HCT116 (cell line): ENCODE results near the gene VSTM2L. TPM values are rescaled to one million over a fixed set of nuclear protein-coding genes. Genes with fewer than 3 reads are reported as not detected.

ENCODE experiments used
- ATAC-seq: fragments of 200-7000 bp; cut with Tn5 transposase; 2 replicates; pipeline ENCODE4 v1.9.1; 2020; ENCODE audit warnings: mild to moderate bottlenecking, moderate library complexity
- BruUV-seq: library from RNA; stranded (reverse); fragments of 400-500 nt; replicated peaks from 2 replicates; lab custom pipeline; 2021; lab: Mats Ljungman, UMichigan
- CTCF ChIA-PET: fragments of 300-600 bp; sonication (Branson Sonifier 250); formaldehyde crosslinking; loops from one replicate; lab custom pipeline; 2021; ENCODE audit warnings: antibody characterized with exemption; lab: Charles Lee
- POLR2A ChIA-PET: fragments of 300-600, 350-600 bp; sonication (Branson Sonifier 250); formaldehyde crosslinking; loops from one replicate; lab custom pipeline; 2021; ENCODE audit warnings: antibody characterized with exemption; lab: Charles Lee
- RAD21 ChIA-PET, 2 experiments: fragments of 300-600 bp; sonication (Branson Sonifier 250); formaldehyde crosslinking; loops; one replicate each; lab custom pipeline; 2023; ENCODE audit warnings: low total read pairs in 2 of 2; ENCODE audit not compliant: uncharacterized antibody in 2 of 2, unreplicated experiment in 2 of 2, low non-redundant PET in 1 of 2; lab: Charles Lee
- DNase-seq: peaks from one replicate; pipeline ENCODE4 v3.0.0-alpha.2; 2010; ENCODE audit warnings: low read depth, low spot score
- H2AFZ ChIP-seq: fragments of 200-600 bp; shearing (Covaris generic), sonication (generic); 2 replicates; pipeline ENCODE4 v1.6.1; 2017; ENCODE audit warnings: low read depth, mixed run types, mixed read lengths, antibody characterized with exemption, low read length; ENCODE audit not compliant: poor library complexity, severe bottlenecking
- H3K27ac ChIP-seq: 2 replicates; pipeline ENCODE4 v1.5.1; 2012; ENCODE audit warnings: low read depth, low read length
- H3K27me3 ChIP-seq: fragments of 200-600 bp; sonication (generic); 2 replicates; pipeline ENCODE4 v1.6.1; 2016; ENCODE audit warnings: mixed run types, low read length, mixed read lengths; ENCODE audit not compliant: insufficient read depth
- H3K36me3 ChIP-seq, 2 experiments: fragments of 200-500 bp in 1 of 2; fragments of 200-600 bp in 1 of 2; sonication (Bioruptor generic) in 1 of 2; sonication (generic) in 1 of 2; 2 replicates each; pipeline versions ENCODE4 v1.5.1 to v1.6.1; 2014 to 2016; ENCODE audit warnings: low read length in 2 of 2, inconsistent platforms in 1 of 2, mixed read lengths in 1 of 2, mixed run types in 1 of 2; ENCODE audit not compliant: insufficient read depth in 2 of 2, control insufficient read depth in 1 of 2
- H3K4me1 ChIP-seq, 2 experiments: fragments of 200-600 bp in 1 of 2; sonication (generic) in 1 of 2; 2 replicates each; pipeline versions ENCODE4 v1.5.1 to v1.6.1; 2012 to 2017; ENCODE audit warnings: low read length in 2 of 2, inconsistent platforms in 1 of 2, mild to moderate bottlenecking in 1 of 2, mixed read lengths in 1 of 2, mixed run types in 1 of 2, moderate library complexity in 1 of 2; ENCODE audit not compliant: insufficient read depth in 2 of 2, control insufficient read depth in 1 of 2
- H3K4me2 ChIP-seq: fragments of 200-600 bp; sonication (generic); 2 replicates; pipeline ENCODE4 v1.6.1; 2017; ENCODE audit warnings: mixed run types, low read length, mixed read lengths
- H3K4me3 ChIP-seq, 2 experiments: fragments of 200-600 bp in 1 of 2; sonication (generic) in 1 of 2; replicated peaks in 1 of 2; 2 replicates each; pipeline ENCODE4 v1.5.1; 2011 to 2016; ENCODE audit warnings: low read length in 2 of 2, control low read depth in 1 of 2, low read depth in 1 of 2, mild to moderate bottlenecking in 1 of 2, mixed read lengths in 1 of 2, mixed run types in 1 of 2
- H3K79me2 ChIP-seq: fragments of 200-600 bp; sonication (generic); 2 replicates; pipeline ENCODE4 v1.6.1; 2017; ENCODE audit warnings: mild to moderate bottlenecking, mixed run types, low read length, moderate library complexity, mixed read lengths; ENCODE audit not compliant: insufficient read depth
- H3K9ac ChIP-seq: fragments of 200-600 bp; sonication (generic); 2 replicates; pipeline ENCODE4 v1.6.1; 2016; ENCODE audit warnings: low read length, mixed read lengths
- H3K9me2 ChIP-seq: fragments of 200-600 bp; sonication (generic), shearing (Covaris generic); 2 replicates; pipeline ENCODE4 v1.6.1; 2017; ENCODE audit warnings: mixed run types, mild to moderate bottlenecking, moderate library complexity; ENCODE audit not compliant: insufficient read depth
- H3K9me3 ChIP-seq, 2 experiments: fragments of 200-500 bp in 1 of 2; fragments of 200-600 bp in 1 of 2; sonication (Bioruptor generic) in 1 of 2; sonication (generic) in 1 of 2; 2 replicates each; pipeline ENCODE4 v1.6.1; 2014 to 2017; ENCODE audit warnings: low read length in 2 of 2, mixed read lengths in 2 of 2, inconsistent platforms in 1 of 2, low read depth in 1 of 2, mild to moderate bottlenecking in 1 of 2, mixed run types in 1 of 2, moderate library complexity in 1 of 2; ENCODE audit not compliant: control insufficient read depth in 1 of 2, insufficient read depth in 1 of 2
- H4K20me1 ChIP-seq: fragments of 200-600 bp; sonication (generic), shearing (Covaris generic); 2 replicates; pipeline ENCODE4 v1.6.1; 2017; ENCODE audit warnings: mixed run types, mild to moderate bottlenecking, moderate library complexity; ENCODE audit not compliant: insufficient read depth
- CTCF ChIP-seq, 3 experiments: fragments of 200-600 bp in 1 of 3; sonication (generic) in 1 of 3; IDR thresholded peaks in 2 of 3; conservative IDR thresholded peaks in 1 of 3; 2 replicates each; pipeline ENCODE4 v1.5.1; 2012 to 2017; ENCODE audit warnings: low read depth in 2 of 3, low read length in 2 of 3, antibody characterized with exemption in 1 of 3, borderline replicate concordance in 1 of 3, control low read depth in 1 of 3, mild to moderate bottlenecking in 1 of 3, mixed read lengths in 1 of 3, mixed run types in 1 of 3, moderate library complexity in 1 of 3; ENCODE audit not compliant: insufficient read depth in 1 of 3
- EGR1 ChIP-seq: IDR thresholded peaks from 2 replicates; pipeline ENCODE4 v1.6.1; 2012; ENCODE audit warnings: low read depth
- MAX ChIP-seq: IDR thresholded peaks from 2 replicates; pipeline ENCODE4 v1.6.1; 2012
- POLR2A ChIP-seq: IDR thresholded peaks from 2 replicates; pipeline ENCODE4 v1.7.0; 2011; ENCODE audit warnings: borderline replicate concordance; ENCODE audit not compliant: insufficient read depth, insufficient read length; ENCODE audit errors: extremely low read depth
- YY1 ChIP-seq: IDR thresholded peaks from 2 replicates; pipeline ENCODE4 v1.6.1; 2011; ENCODE audit warnings: low read length, low read depth, moderate library complexity, mild to moderate bottlenecking; ENCODE audit not compliant: insufficient replicate concordance; ENCODE audit errors: extremely low read depth
- ZBTB33 ChIP-seq: IDR thresholded peaks from 2 replicates; pipeline ENCODE4 v1.6.1; 2011; ENCODE audit warnings: mild to moderate bottlenecking, low read length, moderate library complexity; ENCODE audit not compliant: insufficient replicate concordance; ENCODE audit errors: extremely low read depth
- ZNF274 ChIP-seq: fragments of 200-500 bp; sonication (Bioruptor generic); IDR thresholded peaks from 2 replicates; pipeline ENCODE4 v1.6.1; 2014; ENCODE audit warnings: mild to moderate bottlenecking, low read depth, low read length, inconsistent platforms
- intact Hi-C: fragments of 100-400 bp; cut with micrococcal nuclease; formaldehyde crosslinking; loops from 2 replicates; pipeline ENCODE4 v1.10.0; 2022
- total RNA-seq: library from RNA; stranded (reverse); gene quantifications from one replicate; pipeline ENCODE4 v1.2.1, GENCODE V29; 2021; ENCODE audit not compliant: unreplicated experiment

The VSTM2L gene
- total RNA-seq, 1 experiment from 2014 or later: 0.69 TPM

GRCh38 chr20:37915434-37915787, 12.5 kb downstream of the VSTM2L start:
- no peak overlapping the region for H2AFZ ChIP-seq
- ChIA-PET POLR2A (no interaction called here), CTCF (no interaction called here), RAD21 (no interaction called here)
- no peaks in the 10 kb centered on the region for H3K36me3 ChIP-seq
- no peaks in the 10 kb centered on the region for H3K4me1 ChIP-seq
- no peak for DNase-seq
- H3K27ac ChIP-seq: no peak overlapping the region
- intact Hi-C loops: no loop called here
- no peak overlapping the region for H3K4me3 ChIP-seq
- H3K79me2 ChIP-seq: no peaks in the 10 kb centered on the region
- H3K9me2 ChIP-seq: no peaks in the 10 kb centered on the region
- TF ChIP-seq ZBTB33: no peak
- TF ChIP-seq POLR2A: no peak
- no peak for TF ChIP-seq CTCF (IDR thresholded peaks at IDR 0.05 in 2 of 3, conservative IDR thresholded peaks at IDR 0.05 in 1 of 3; ENCODE audit: borderline replicate concordance in 1 of 3, insufficient read depth in 1 of 3, low read depth in 2 of 3, low read length in 2 of 3)
- no peak for TF ChIP-seq EGR1
- no peak for TF ChIP-seq YY1
- TF ChIP-seq ZNF274: no peak
- TF ChIP-seq MAX: no peak
- H3K9ac ChIP-seq: no peak overlapping the region
- H4K20me1 ChIP-seq: no peaks in the 10 kb centered on the region
- ATAC-seq: no peak
- no peaks in the 10 kb centered on the region for H3K9me3 ChIP-seq
- BruUV-seq: no TSS peak
- H3K4me2 ChIP-seq: no peak overlapping the region
- peaks cover 9% of the 10 kb centered on the region; the same call in 1 of the 2 replicates for H3K27me3 ChIP-seq
